MCF 10A (cell line): ENCODE data around the gene THRAP3. TPM values are rescaled to one million over a fixed set of nuclear protein-coding genes. Genes with fewer than 3 reads are reported as not detected.

Source experiments
- BruUV-seq: library from RNA; stranded (reverse); fragments of 400-500 nt; replicated peaks from 2 replicates; lab custom pipeline; 2021; lab: Mats Ljungman, UMichigan
- CTCF ChIA-PET: fragments of 300-600 bp; sonication (Branson Sonifier 250); formaldehyde crosslinking; extraction: SDS; loops from one replicate; lab custom pipeline; 2021; ENCODE audit warnings: antibody characterized with exemption, inconsistent platforms; lab: Yijun Ruan, JAX
- POLR2A ChIA-PET: fragments of 300-600, 350-650 bp; sonication (Branson Sonifier 250); formaldehyde crosslinking; extraction: SDS; loops from one replicate; lab custom pipeline; 2020; ENCODE audit warnings: antibody characterized with exemption, inconsistent platforms; lab: Yijun Ruan, JAX
- DNase-seq: peaks from one replicate; pipeline ENCODE4 v3.0.0-alpha.2; 2018; ENCODE audit not compliant: unreplicated experiment
- H3K27ac Mint-ChIP-seq: one replicate; pipeline ENCODE4 v1.8.0; 2022; ENCODE audit warnings: mild to moderate bottlenecking, low read depth, mixed read lengths; ENCODE audit not compliant: unreplicated experiment
- H3K27me3 Mint-ChIP-seq: one replicate; pipeline ENCODE4 v1.8.0; 2022; ENCODE audit warnings: mixed read lengths; ENCODE audit not compliant: insufficient read depth, unreplicated experiment
- H3K36me3 Mint-ChIP-seq: one replicate; pipeline ENCODE4 v1.8.0; 2022; ENCODE audit warnings: mild to moderate bottlenecking, moderate library complexity, mixed read lengths; ENCODE audit not compliant: insufficient read depth, unreplicated experiment
- H3K4me1 Mint-ChIP-seq: one replicate; pipeline ENCODE4 v1.8.0; 2022; ENCODE audit warnings: mixed read lengths; ENCODE audit not compliant: insufficient read depth, unreplicated experiment
- H3K4me3 Mint-ChIP-seq: one replicate; pipeline ENCODE4 v1.8.0; 2022; ENCODE audit warnings: mild to moderate bottlenecking, moderate library complexity, mixed read lengths; ENCODE audit not compliant: unreplicated experiment
- H3K9me3 Mint-ChIP-seq: one replicate; pipeline ENCODE4 v1.8.0; 2022; ENCODE audit warnings: mixed read lengths; ENCODE audit not compliant: unreplicated experiment
- CTCF ChIP-seq: fragments of 200-600 bp; IDR thresholded peaks from one replicate; pipeline ENCODE4 v1.8.0; 2022; ENCODE audit warnings: antibody characterized with exemption, mild to moderate bottlenecking; ENCODE audit not compliant: unreplicated experiment
- intact Hi-C: fragments of 100-400 bp; cut with micrococcal nuclease; formaldehyde crosslinking; loops from 2 replicates; pipeline ENCODE4 v1.14.1; 2022
- total RNA-seq: library from RNA; stranded (reverse); gene quantifications from 2 replicates; pipeline ENCODE4 v1.2.3, GENCODE V29; 2022

The THRAP3 gene
- total RNA-seq, 1 experiment from 2014 or later, result 92.2 TPM

- Mint-ChIP-seq H3K9me3 (no peaks in the 10 kb centered on the region), H3K4me1 (peaks cover 6% of the 10 kb centered on the region), H3K36me3 (peaks cover 58% of the 10 kb centered on the region), H3K27me3 (no peaks in the 10 kb centered on the region), H3K4me3 (peak overlapping the region; percentile 72), H3K27ac (no peak overlapping the region)
- BruUV-seq, result no TSS peak
- no peak for TF ChIP-seq CTCF
- intact Hi-C loops, result loop anchor here (2.0 kb wide), 1 partner anchor 113 kb away; no protein-coding TSS in a partner anchor
- ChIA-PET CTCF (interaction anchor here (0.6 to 2.2 kb wide), 9 partner anchors 11 to 125 kb away, joined by 3 to 18 read pairs (median 3); no protein-coding TSS in a partner anchor), POLR2A (interaction anchor here (0.7 to 3.0 kb wide), 7 partner anchors 10 to 83 kb away, joined by 3 to 18 read pairs (median 10); partner anchors contain the start of genes EVA1B and THRAP3)
- DNase-seq, result no peak
Measured at GRCh38 chr1:36307601-36308330, 83.5 kb downstream of the THRAP3 start.

- Mint-ChIP-seq H3K27ac (no peak overlapping the region), H3K27me3 (no peaks in the 10 kb centered on the region), H3K4me3 (no peak overlapping the region), H3K36me3 (peaks cover 44% of the 10 kb centered on the region), H3K4me1 (peaks cover 6% of the 10 kb centered on the region), H3K9me3 (no peaks in the 10 kb centered on the region)
- no peak for DNase-seq
- POLR2A ChIA-PET, result interaction anchor here (0.6 to 1.1 kb wide), 2 partner anchors 15 to 148 kb away, joined by 3 read pairs; no protein-coding TSS in a partner anchor
- TF ChIP-seq CTCF, result no peak
- no TSS peak for BruUV-seq
- intact Hi-C loops, result no loop called here
- CTCF ChIA-PET, result interaction anchor here (0.6 to 3.0 kb wide), 6 partner anchors 9 to 1233 kb away, joined by 3 to 15 read pairs (median 4); no protein-coding TSS in a partner anchor
Measured at GRCh38 chr1:36309397-36309796, 85.2 kb downstream of the THRAP3 start.

GRCh38 chr1:36320291-36320761 lies 96.1 kb downstream of the THRAP3 start:
- POLR2A ChIA-PET, result no interaction called here
- TF ChIP-seq CTCF, result no peak
- peak overlapping the region; percentile 52 for H3K4me3 Mint-ChIP-seq
- no TSS peak for BruUV-seq
- H3K27ac Mint-ChIP-seq, result peak overlapping the region; percentile 63
- no peaks in the 10 kb centered on the region for H3K4me1 Mint-ChIP-seq
- DNase-seq, result no peak
- H3K9me3 Mint-ChIP-seq, result no peaks in the 10 kb centered on the region
- CTCF ChIA-PET, result no interaction called here
- peaks cover 4% of the 10 kb centered on the region for H3K36me3 Mint-ChIP-seq
- H3K27me3 Mint-ChIP-seq, result no peaks in the 10 kb centered on the region
- intact Hi-C loops, result loop anchor here (10.0 kb wide), 1 partner anchor 1394 kb away; no protein-coding TSS in a partner anchor

- no TSS peak for BruUV-seq
- POLR2A ChIA-PET, result no interaction called here
- TF ChIP-seq CTCF, result no peak
- CTCF ChIA-PET, result interaction anchor here (0.8 kb wide), 1 partner anchor 66 kb away, joined by 5 read pairs; no protein-coding TSS in a partner anchor
- Mint-ChIP-seq H3K36me3 (peaks cover 4% of the 10 kb centered on the region), H3K27me3 (no peaks in the 10 kb centered on the region), H3K27ac (peak overlapping the region; percentile 63), H3K4me3 (peak overlapping the region; percentile 52), H3K4me1 (no peaks in the 10 kb centered on the region), H3K9me3 (no peaks in the 10 kb centered on the region)
- intact Hi-C loops, result loop anchor here (10.0 kb wide), 1 partner anchor 1394 kb away; no protein-coding TSS in a partner anchor
- no peak for DNase-seq
Measured at GRCh38 chr1:36320767-36321118, 96.5 kb downstream of the THRAP3 start.
